ENCODE measurements around the gene DSC3.

The DSC3 gene

GRCh38 chr18:31066266-31066665 lies 23.7 kb upstream of the DSC3 start:
- DNase-seq (ENCODE audit: low spot score), result no peak
- TF ChIP-seq CTCF (IDR thresholded peaks at IDR 0.05; ENCODE audit: extremely low read depth, missing control alignments), result no peak

GRCh38 chr18:31065036-31065773 lies 22.7 kb upstream of the DSC3 start:
- DNase-seq (ENCODE audit: low spot score), result no peak
- no peak for TF ChIP-seq CTCF (IDR thresholded peaks at IDR 0.05; ENCODE audit: extremely low read depth, missing control alignments)

- no peak for TF ChIP-seq CTCF (IDR thresholded peaks at IDR 0.05; ENCODE audit: extremely low read depth, missing control alignments)
- no peak for DNase-seq (ENCODE audit: low spot score)
Measured at GRCh38 chr18:31064130-31064529, 21.6 kb upstream of the DSC3 start.

- TF ChIP-seq CTCF (IDR thresholded peaks at IDR 0.05; ENCODE audit: extremely low read depth, missing control alignments), result no peak
- DNase-seq (ENCODE audit: low spot score), result no peak
Measured at GRCh38 chr18:31061945-31062344, 19.4 kb upstream of the DSC3 start.

- TF ChIP-seq CTCF (IDR thresholded peaks at IDR 0.05; ENCODE audit: extremely low read depth, missing control alignments), result no peak
- DNase-seq (ENCODE audit: low spot score), result no peak
Measured at GRCh38 chr18:31058897-31059296, 16.4 kb upstream of the DSC3 start.

GRCh38 chr18:31057917-31058316 lies 15.4 kb upstream of the DSC3 start:
- no peak for DNase-seq (ENCODE audit: low spot score)
- no peak for TF ChIP-seq CTCF (IDR thresholded peaks at IDR 0.05; ENCODE audit: extremely low read depth, missing control alignments)

- no peak for DNase-seq (ENCODE audit: low spot score)
- TF ChIP-seq CTCF (IDR thresholded peaks at IDR 0.05; ENCODE audit: extremely low read depth, missing control alignments), result no peak
Measured at GRCh38 chr18:31057051-31057450, 14.5 kb upstream of the DSC3 start.

Measured in GM20000 (cell line).